ENCODE results near the gene SCN4B. TPM values are rescaled to one million over a fixed set of nuclear protein-coding genes. Genes with fewer than 3 reads are reported as not detected.

Gene SCN4B
- total and polyA plus RNA-seq, 2 donors (not counting 3 experiments of a cell fraction or from before 2014, with no cell fraction given) = 0.06 to 0.13 TPM

GRCh38 chr11:118157186-118157895, 4.7 kb upstream of the SCN4B start:
- no TSS peak for BruUV-seq (replicated peaks)
- TF ChIP-seq FOS (IDR thresholded peaks at IDR 0.05; ENCODE audit: borderline replicate concordance, insufficient read depth, low read length) = no peak
- TF ChIP-seq MYC (IDR thresholded peaks at IDR 0.05; ENCODE audit: low read depth, low read length) = no peak
- no peak for TF ChIP-seq MAX (IDR thresholded peaks at IDR 0.05; ENCODE audit: insufficient read depth, insufficient read length)
- no peak for TF ChIP-seq JUN (IDR thresholded peaks at IDR 0.05; ENCODE audit: borderline replicate concordance, insufficient read depth, insufficient read length, low read depth)
- no peak for FAIRE-seq
- dilution Hi-C loops (cut with MboI; ENCODE audit: extremely low pct_ligation_motif_present, low sequenced_read_pairs) = no loop called here
- Histone ChIP-seq H3K9me1 (replicated peaks; ENCODE audit: control insufficient read depth, extremely low read depth, insufficient read depth, low read length) (no peaks in the 10 kb centered on the region), H3K4me1 (ENCODE audit: control insufficient read depth, extremely low read depth, insufficient read depth, low read length) (peaks cover 3% of the 10 kb centered on the region), H3K4me3 (replicated peaks in 1 of 3; ENCODE audit: insufficient read depth in 1 of 3, low read depth in 1 of 3, low read length in 3 of 3) (no peak overlapping the region), H3K4me2 (ENCODE audit: insufficient read depth, low read length) (no peak overlapping the region), H4K20me1 (replicated peaks; ENCODE audit: control insufficient read depth, extremely low read depth, insufficient read depth, low read length) (no peaks in the 10 kb centered on the region), H3K79me2 (ENCODE audit: control insufficient read depth, insufficient read depth, low read length) (no peaks in the 10 kb centered on the region), H3K9ac (replicated peaks; ENCODE audit: extremely low read depth, insufficient read depth, low read length) (no peak overlapping the region), H2AFZ (ENCODE audit: low read depth, low read length) (no peak overlapping the region), H3K9me3 (replicated peaks; ENCODE audit: control insufficient read depth, insufficient read depth, low read length) (no peaks in the 10 kb centered on the region), H3K27ac (ENCODE audit: insufficient read depth, low read depth, low read length) (no peak overlapping the region), H3K27me3 (ENCODE audit: control insufficient read depth in 2 of 2, insufficient read depth in 2 of 2, low read length in 2 of 2) (peaks cover 64 to 72% of the 10 kb centered on the region in 2 experiments), H3K36me3 (ENCODE audit: control insufficient read depth in 2 of 2, extremely low read depth in 1 of 2, insufficient read depth in 2 of 2, low read length in 2 of 2) (no peaks in the 10 kb centered on the region)
- CTCF ChIA-PET = interaction anchor here (1.4 to 6.8 kb wide), 2 partner anchors 11 to 14 kb away, joined by 3 to 66 read pairs; no protein-coding TSS in a partner anchor
- intact Hi-C loops (cut with micrococcal nuclease) = no loop called here
- DNase-seq (ENCODE audit: low read depth, low spot score) = no peak
- POLR2A ChIA-PET = no interaction called here

DNA sequence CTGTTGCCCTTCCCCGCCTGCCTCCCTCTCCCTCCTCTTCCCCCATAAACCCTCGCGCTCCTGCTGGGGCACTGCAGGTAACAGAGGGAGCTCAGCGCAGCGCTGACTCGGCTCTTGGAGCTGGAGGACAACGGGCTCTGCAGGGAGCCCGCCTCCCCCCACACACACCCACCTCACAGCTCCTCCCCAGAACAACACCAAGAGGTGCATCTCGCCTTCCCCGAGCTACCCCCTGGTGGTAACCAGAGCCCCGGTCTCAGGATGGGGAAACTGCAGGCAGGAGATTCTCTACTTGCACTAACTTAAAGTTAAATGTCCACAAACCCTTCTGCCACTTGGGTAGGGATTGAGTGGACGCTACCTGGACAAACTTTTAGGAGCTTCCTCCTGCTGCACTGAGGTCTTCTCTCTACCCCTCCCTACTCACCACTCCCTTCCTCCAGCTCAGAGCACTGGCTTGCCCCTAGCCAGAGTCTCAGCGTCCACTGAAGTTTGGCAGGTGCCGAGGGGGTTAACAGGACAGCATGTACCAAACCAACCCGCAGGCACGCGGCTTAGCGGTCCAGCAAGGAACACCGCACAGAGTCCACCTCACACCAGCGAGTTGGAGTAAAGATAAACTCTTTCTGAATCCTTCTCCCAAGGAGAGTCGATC, 4.0 kb upstream of the SCN4B start:
- ChIA-PET POLR2A (no interaction called here), CTCF (interaction anchor here (0.9 to 6.8 kb wide), 3 partner anchors 10 to 25 kb away, joined by 3 to 66 read pairs (median 5); no protein-coding TSS in a partner anchor)
- no peak for FAIRE-seq
- no peak for TF ChIP-seq FOS (IDR thresholded peaks at IDR 0.05; ENCODE audit: borderline replicate concordance, insufficient read depth, low read length)
- TF ChIP-seq POLR2A (IDR thresholded peaks at IDR 0.05; ENCODE audit: low read depth, low read length) = no peak
- no peak for TF ChIP-seq POLR2AphosphoS5 (IDR thresholded peaks at IDR 0.05; ENCODE audit: insufficient read depth, low read depth, low read length)
- no peak for TF ChIP-seq GATA2 (IDR thresholded peaks at IDR 0.05; ENCODE audit: insufficient read depth, insufficient read length, low read depth, low read length)
- TF ChIP-seq, protein P1, sequence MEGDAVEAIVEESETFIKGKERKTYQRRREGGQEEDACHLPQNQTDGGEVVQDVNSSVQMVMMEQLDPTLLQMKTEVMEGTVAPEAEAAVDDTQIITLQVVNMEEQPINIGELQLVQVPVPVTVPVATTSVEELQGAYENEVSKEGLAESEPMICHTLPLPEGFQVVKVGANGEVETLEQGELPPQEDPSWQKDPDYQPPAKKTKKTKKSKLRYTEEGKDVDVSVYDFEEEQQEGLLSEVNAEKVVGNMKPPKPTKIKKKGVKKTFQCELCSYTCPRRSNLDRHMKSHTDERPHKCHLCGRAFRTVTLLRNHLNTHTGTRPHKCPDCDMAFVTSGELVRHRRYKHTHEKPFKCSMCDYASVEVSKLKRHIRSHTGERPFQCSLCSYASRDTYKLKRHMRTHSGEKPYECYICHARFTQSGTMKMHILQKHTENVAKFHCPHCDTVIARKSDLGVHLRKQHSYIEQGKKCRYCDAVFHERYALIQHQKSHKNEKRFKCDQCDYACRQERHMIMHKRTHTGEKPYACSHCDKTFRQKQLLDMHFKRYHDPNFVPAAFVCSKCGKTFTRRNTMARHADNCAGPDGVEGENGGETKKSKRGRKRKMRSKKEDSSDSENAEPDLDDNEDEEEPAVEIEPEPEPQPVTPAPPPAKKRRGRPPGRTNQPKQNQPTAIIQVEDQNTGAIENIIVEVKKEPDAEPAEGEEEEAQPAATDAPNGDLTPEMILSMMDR (IDR thresholded peaks at IDR 0.05; ENCODE audit: extremely low read depth in 1 of 2, insufficient read depth in 1 of 2, low read depth in 1 of 2, low read length in 2 of 2) = no peak
- Histone ChIP-seq H2AFZ (ENCODE audit: low read depth, low read length) (no peak overlapping the region), H3K9me1 (replicated peaks; ENCODE audit: control insufficient read depth, extremely low read depth, insufficient read depth, low read length) (no peaks in the 10 kb centered on the region), H3K9ac (replicated peaks; ENCODE audit: extremely low read depth, insufficient read depth, low read length) (no peak overlapping the region), H3K4me2 (ENCODE audit: insufficient read depth, low read length) (no peak overlapping the region), H4K20me1 (replicated peaks; ENCODE audit: control insufficient read depth, extremely low read depth, insufficient read depth, low read length) (no peaks in the 10 kb centered on the region), H3K36me3 (ENCODE audit: control insufficient read depth in 2 of 2, extremely low read depth in 1 of 2, insufficient read depth in 2 of 2, low read length in 2 of 2) (no peaks in the 10 kb centered on the region), H3K9me3 (replicated peaks; ENCODE audit: control insufficient read depth, insufficient read depth, low read length) (no peaks in the 10 kb centered on the region), H3K27me3 (ENCODE audit: control insufficient read depth in 2 of 2, insufficient read depth in 2 of 2, low read length in 2 of 2) (peaks cover 71 to 75% of the 10 kb centered on the region in 2 experiments), H3K79me2 (ENCODE audit: control insufficient read depth, insufficient read depth, low read length) (no peaks in the 10 kb centered on the region), H3K4me3 (replicated peaks in 1 of 3; ENCODE audit: insufficient read depth in 1 of 3, low read depth in 1 of 3, low read length in 3 of 3) (no peak overlapping the region), H3K4me1 (ENCODE audit: control insufficient read depth, extremely low read depth, insufficient read depth, low read length) (peaks cover 3% of the 10 kb centered on the region), H3K27ac (ENCODE audit: insufficient read depth, low read depth, low read length) (no peak overlapping the region)
- intact Hi-C loops (cut with micrococcal nuclease) (no loop called here), dilution Hi-C loops (cut with MboI; ENCODE audit: extremely low pct_ligation_motif_present, low sequenced_read_pairs) (no loop called here)
- BruUV-seq (replicated peaks) = no TSS peak
- no peak for DNase-seq (ENCODE audit: low read depth, low spot score)
